MM.1S (cell line): Measurements from ENCODE around the gene AQR.

Experiments
- DNase-seq: peaks from one replicate; pipeline ENCODE4 v3.0.0-alpha.2; 2015
- H2AFZ ChIP-seq: fragments of 300-600 bp; sonication (generic); 2 replicates; pipeline ENCODE4 v1.6.0; 2016; ENCODE audit warnings: antibody characterized with exemption, low read length
- H3F3A ChIP-seq: fragments of 300-600 bp; sonication (generic); 2 replicates; pipeline ENCODE4 v1.6.1; 2016; ENCODE audit warnings: mild to moderate bottlenecking, antibody characterized with exemption, low read length, moderate library complexity, mixed read lengths; ENCODE audit not compliant: insufficient read depth
- H3K27ac ChIP-seq: fragments of 300-600 bp; sonication (generic); 2 replicates; pipeline ENCODE4 v1.5.1; 2016; ENCODE audit warnings: mild to moderate bottlenecking, low read length
- H3K27me3 ChIP-seq: fragments of 300-600 bp; sonication (generic); replicated peaks from 2 replicates; pipeline ENCODE4 v1.6.0; 2016; ENCODE audit warnings: low read length; ENCODE audit not compliant: insufficient read depth
- H3K36me3 ChIP-seq: fragments of 300-600 bp; sonication (generic); replicated peaks from 2 replicates; pipeline ENCODE4 v1.6.1; 2016; ENCODE audit warnings: mild to moderate bottlenecking, low read length, mixed read lengths; ENCODE audit not compliant: insufficient read depth
- H3K4me1 ChIP-seq: fragments of 300-600 bp; sonication (generic); 2 replicates; pipeline ENCODE4 v1.6.1; 2016; ENCODE audit warnings: low read length, mixed read lengths
- H3K4me2 ChIP-seq: fragments of 300-600 bp; sonication (generic); 2 replicates; pipeline ENCODE4 v1.6.0; 2016; ENCODE audit warnings: low read depth, low read length
- H3K4me3 ChIP-seq: fragments of 300-600 bp; sonication (generic); 2 replicates; pipeline ENCODE4 v1.5.1; 2016; ENCODE audit warnings: low read length, mixed read lengths
- H3K79me2 ChIP-seq: fragments of 300-600 bp; sonication (generic); 2 replicates; pipeline ENCODE4 v1.6.1; 2016; ENCODE audit warnings: mixed run types, low read length, mixed read lengths
- H3K9ac ChIP-seq: fragments of 300-600 bp; sonication (generic); 2 replicates; pipeline ENCODE4 v1.6.1; 2016; ENCODE audit warnings: low read length, mixed read lengths
- H3K9me2 ChIP-seq: fragments of 300-600 bp; sonication (generic); replicated peaks from 2 replicates; pipeline ENCODE4 v1.6.1; 2016; ENCODE audit warnings: mild to moderate bottlenecking, low read length, mixed read lengths; ENCODE audit not compliant: insufficient read depth
- H3K9me3 ChIP-seq: fragments of 300-600 bp; sonication (generic); replicated peaks from 2 replicates; pipeline ENCODE4 v1.6.1; 2016; ENCODE audit warnings: mild to moderate bottlenecking, low read length, mixed read lengths; ENCODE audit not compliant: insufficient read depth
- H4K20me1 ChIP-seq: fragments of 300-600 bp; sonication (generic); 2 replicates; pipeline ENCODE4 v1.6.1; 2016; ENCODE audit warnings: mild to moderate bottlenecking, low read length, moderate library complexity, mixed read lengths; ENCODE audit not compliant: insufficient read depth
- CTCF ChIP-seq: fragments of 300-600 bp; sonication (generic); IDR thresholded peaks from 2 replicates; pipeline ENCODE4 v1.5.1; 2016; ENCODE audit warnings: antibody characterized with exemption, low read length, mixed read lengths
- EZH2 ChIP-seq: fragments of 300-600 bp; sonication (generic); optimal IDR thresholded peaks from 2 replicates; pipeline ENCODE3; 2017; ENCODE audit warnings: low read depth, mild to moderate bottlenecking, antibody characterized with exemption, low read length, mixed read lengths
- EZH2phosphoT487 ChIP-seq: fragments of 300-600 bp; sonication (generic); IDR thresholded peaks from 2 replicates; pipeline ENCODE4 v1.6.1; 2018; ENCODE audit warnings: antibody characterized with exemption, low read length

Gene AQR

GRCh38 chr15:35007397-35007796, 37.9 kb upstream of the AQR start:
- 0 out of 2 replicates have a peak overlapping the region, but pooled peaks have one; percentile 34 for H2AFZ ChIP-seq
- no peak overlapping the region for H3K27ac ChIP-seq
- H3K9ac ChIP-seq: no peak overlapping the region
- H3K9me3 ChIP-seq: no peaks in the 10 kb centered on the region
- no peak overlapping the region for H3K4me2 ChIP-seq
- no peaks in the 10 kb centered on the region for H3K9me2 ChIP-seq
- H3K79me2 ChIP-seq: no peaks in the 10 kb centered on the region
- TF ChIP-seq EZH2phosphoT487 (no peak), CTCF (no peak), EZH2 (no peak)
- no peaks in the 10 kb centered on the region for H3K4me1 ChIP-seq
- H4K20me1 ChIP-seq: no peaks in the 10 kb centered on the region
- H3K4me3 ChIP-seq: no peak overlapping the region
- H3K27me3 ChIP-seq: no peaks in the 10 kb centered on the region
- H3F3A ChIP-seq: no peaks in the 10 kb centered on the region
- DNase-seq: no peak
- H3K36me3 ChIP-seq: no peaks in the 10 kb centered on the region

- Histone ChIP-seq H3K36me3 (no peaks in the 10 kb centered on the region), H3K27ac (no peak overlapping the region), H2AFZ (no peak overlapping the region), H3K4me3 (no peak overlapping the region), H4K20me1 (no peaks in the 10 kb centered on the region), H3K27me3 (no peaks in the 10 kb centered on the region), H3K4me1 (no peaks in the 10 kb centered on the region), H3K9me2 (no peaks in the 10 kb centered on the region), H3K4me2 (no peak overlapping the region), H3K9ac (no peak overlapping the region), H3K79me2 (no peaks in the 10 kb centered on the region), H3F3A (no peaks in the 10 kb centered on the region), H3K9me3 (no peaks in the 10 kb centered on the region)
- no peak for TF ChIP-seq EZH2
- TF ChIP-seq CTCF: no peak
- TF ChIP-seq EZH2phosphoT487: no peak
- no peak for DNase-seq
Measured at GRCh38 chr15:35005933-35006332, 36.4 kb upstream of the AQR start.

- no peak overlapping the region for H3K4me3 ChIP-seq
- no peaks in the 10 kb centered on the region for H4K20me1 ChIP-seq
- H3K4me1 ChIP-seq: no peaks in the 10 kb centered on the region
- H3K4me2 ChIP-seq: no peak overlapping the region
- no peak overlapping the region for H3K9ac ChIP-seq
- no peaks in the 10 kb centered on the region for H3K36me3 ChIP-seq
- no peak overlapping the region for H2AFZ ChIP-seq
- H3K27me3 ChIP-seq: no peaks in the 10 kb centered on the region
- no peak overlapping the region for H3K27ac ChIP-seq
- no peaks in the 10 kb centered on the region for H3K9me2 ChIP-seq
- no peaks in the 10 kb centered on the region for H3K9me3 ChIP-seq
- H3K79me2 ChIP-seq: no peaks in the 10 kb centered on the region
- TF ChIP-seq CTCF (no peak), EZH2phosphoT487 (no peak), EZH2 (no peak)
- no peaks in the 10 kb centered on the region for H3F3A ChIP-seq
- DNase-seq: no peak
Measured at GRCh38 chr15:35003928-35004327, 34.4 kb upstream of the AQR start.

- no peak overlapping the region for H2AFZ ChIP-seq
- H4K20me1 ChIP-seq: no peaks in the 10 kb centered on the region
- no peaks in the 10 kb centered on the region for H3K9me3 ChIP-seq
- no peaks in the 10 kb centered on the region for H3K79me2 ChIP-seq
- no peak for DNase-seq
- H3K4me2 ChIP-seq: no peak overlapping the region
- H3K9ac ChIP-seq: no peak overlapping the region
- no peaks in the 10 kb centered on the region for H3K27me3 ChIP-seq
- no peaks in the 10 kb centered on the region for H3K36me3 ChIP-seq
- no peaks in the 10 kb centered on the region for H3K9me2 ChIP-seq
- H3K4me3 ChIP-seq: no peak overlapping the region
- H3K4me1 ChIP-seq: no peaks in the 10 kb centered on the region
- TF ChIP-seq CTCF: no peak
- TF ChIP-seq EZH2: no peak
- TF ChIP-seq EZH2phosphoT487: no peak
- H3K27ac ChIP-seq: no peak overlapping the region
- H3F3A ChIP-seq: no peaks in the 10 kb centered on the region
Measured at GRCh38 chr15:35000511-35000910, 31.0 kb upstream of the AQR start.
